HEK293 (cell line): ENCODE data around the gene RBFOX1.

Experiments
- CTCF ChIA-PET: fragments of 350-600 bp; formaldehyde crosslinking; extraction: SDS; loops from one replicate; lab custom pipeline; 2021; ENCODE audit warnings: antibody characterized with exemption; lab: Yijun Ruan, JAX
- POLR2A ChIA-PET: fragments of 300-600 bp; formaldehyde crosslinking; extraction: SDS; loops from one replicate; lab custom pipeline; 2020; ENCODE audit warnings: antibody characterized with exemption, inconsistent platforms; lab: Yijun Ruan, JAX
- H3K27ac ChIP-seq: fragments of 200-500 bp; sonication (Bioruptor generic); 2 replicates; pipeline ENCODE4 v1.5.1; 2014; ENCODE audit warnings: low read depth, low read length, control low read depth, inconsistent platforms; ENCODE audit errors: extremely low read depth
- H3K36me3 ChIP-seq, 2 experiments: fragments of 200-500 bp in 1 of 2; sonication (Bioruptor generic) in 1 of 2; 1 replicate in 1 of 2; 2 replicates in 1 of 2; pipeline ENCODE4 v1.5.1; 2014 to 2017; ENCODE audit warnings: inconsistent platforms in 2 of 2, low read length in 2 of 2; ENCODE audit not compliant: control insufficient read depth in 2 of 2, insufficient read depth in 1 of 2
- H3K4me1 ChIP-seq: fragments of 200-500 bp; sonication (Bioruptor generic); 2 replicates; pipeline ENCODE4 v1.5.1; 2014; ENCODE audit warnings: mild to moderate bottlenecking, low read length, inconsistent platforms; ENCODE audit not compliant: control insufficient read depth, insufficient read depth
- H3K4me3 ChIP-seq: 2 replicates; pipeline ENCODE4 v1.5.1; 2011; ENCODE audit warnings: low read depth, mild to moderate bottlenecking, control low read depth, low read length, moderate library complexity
- H3K9me3 ChIP-seq: fragments of 200-500 bp; sonication (Bioruptor generic); 2 replicates; pipeline ENCODE4 v1.5.1; 2014; ENCODE audit warnings: low read depth, low read length, inconsistent platforms; ENCODE audit not compliant: control insufficient read depth, insufficient read depth
- GLIS1 ChIP-seq: fragments of 450-650 bp; formaldehyde crosslinking; IDR thresholded peaks from 2 replicates; pipeline ENCODE4 v1.5.1; 2016; ENCODE audit warnings: missing biosample characterization, missing genetic modification characterization
- HOXD13 ChIP-seq: sonication (generic); formaldehyde crosslinking; IDR thresholded peaks from 2 replicates; pipeline ENCODE4 v1.8.0; 2022; ENCODE audit warnings: missing genetic modification reagents, borderline replicate concordance
- KLF7 ChIP-seq: fragments of 450-650 bp; formaldehyde crosslinking; IDR thresholded peaks from 2 replicates; pipeline ENCODE4 v1.5.1; 2016; ENCODE audit warnings: missing biosample characterization, missing genetic modification characterization, borderline replicate concordance
- OSR2 ChIP-seq: fragments of 450-650 bp; formaldehyde crosslinking; IDR thresholded peaks from 2 replicates; pipeline ENCODE4 v1.5.1; 2016; ENCODE audit warnings: missing biosample characterization, missing genetic modification characterization
- ZNF155 ChIP-seq: fragments of 450-650 bp; formaldehyde crosslinking; IDR thresholded peaks from 2 replicates; pipeline ENCODE4 v1.5.1; 2016; ENCODE audit warnings: missing biosample characterization, missing genetic modification characterization
- ZNF350 ChIP-seq: fragments of 450-650 bp; formaldehyde crosslinking; IDR thresholded peaks from 2 replicates; pipeline ENCODE4 v1.5.0; 2017; ENCODE audit warnings: missing biosample characterization, mild to moderate bottlenecking, missing genetic modification characterization
- ZNF416 ChIP-seq: fragments of 450-650 bp; formaldehyde crosslinking; IDR thresholded peaks from 2 replicates; pipeline ENCODE4 v1.5.1; 2016; ENCODE audit warnings: missing biosample characterization, missing genetic modification characterization
- ZNF548 ChIP-seq: fragments of 450-650 bp; formaldehyde crosslinking; IDR thresholded peaks from 2 replicates; pipeline ENCODE4 v1.5.1; 2016; ENCODE audit warnings: missing biosample characterization, missing genetic modification characterization
- ZNF664 ChIP-seq: fragments of 450-650 bp; formaldehyde crosslinking; IDR thresholded peaks from 2 replicates; pipeline ENCODE4 v1.5.1; 2016; ENCODE audit warnings: missing biosample characterization, missing genetic modification characterization
- TF ChIP-seq, protein P1 (sequence below): fragments of 450-650 bp; formaldehyde crosslinking; IDR thresholded peaks from 2 replicates; pipeline ENCODE4 v1.5.1; 2016; ENCODE audit warnings: missing biosample characterization, missing genetic modification characterization
- TF ChIP-seq, protein P2 (sequence below): fragments of 450-650 bp; formaldehyde crosslinking; IDR thresholded peaks from 2 replicates; pipeline ENCODE4 v1.5.1; 2016; ENCODE audit warnings: missing biosample characterization, missing genetic modification characterization
- TF ChIP-seq, protein P3 (sequence below): fragments of 450-650 bp; formaldehyde crosslinking; IDR thresholded peaks from 2 replicates; pipeline ENCODE4 v1.5.1; 2016; ENCODE audit warnings: missing biosample characterization, missing genetic modification characterization
- TF ChIP-seq, protein P4 (sequence below): fragments of 450-650 bp; formaldehyde crosslinking; IDR thresholded peaks from 2 replicates; pipeline ENCODE4 v1.5.1; 2017; ENCODE audit warnings: missing biosample characterization, missing genetic modification characterization
- TF ChIP-seq, protein P5 (sequence below): fragments of 450-650 bp; formaldehyde crosslinking; IDR thresholded peaks from 2 replicates; pipeline ENCODE4 v1.5.1; 2016; ENCODE audit warnings: missing biosample characterization, missing genetic modification characterization, borderline replicate concordance

RBFOX1 gene

DNA sequence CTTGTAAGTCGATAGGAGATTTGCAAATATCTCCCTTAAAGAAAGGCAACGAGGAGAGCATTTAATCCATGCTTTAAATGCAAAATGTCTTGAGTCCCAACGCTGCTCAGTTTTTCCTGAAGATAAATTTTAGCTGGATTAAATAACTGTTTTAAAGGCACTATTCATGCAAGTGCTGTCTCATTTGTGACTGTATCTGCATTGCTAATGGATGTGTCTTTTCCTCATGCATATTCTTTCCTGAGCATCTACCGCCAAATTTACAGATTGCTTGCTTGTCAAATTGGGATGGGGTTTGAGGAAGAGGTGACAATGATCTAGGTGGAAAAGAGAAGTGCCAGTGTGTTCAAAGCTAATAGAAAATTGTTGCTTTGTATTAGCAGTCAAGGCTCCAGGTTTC lies 106.9 kb downstream of the RBFOX1 start:
- ChIA-PET CTCF (no interaction called here), POLR2A (no interaction called here)
- H3K36me3 ChIP-seq = no peaks in the 10 kb centered on the region

More for the DNA sequence above, 106.9 kb downstream of the RBFOX1 start:
- no peak overlapping the region for H3K4me3 ChIP-seq
- TF ChIP-seq GLIS1 (tag by site-specific recombination) = no peak
- TF ChIP-seq, protein P1, sequence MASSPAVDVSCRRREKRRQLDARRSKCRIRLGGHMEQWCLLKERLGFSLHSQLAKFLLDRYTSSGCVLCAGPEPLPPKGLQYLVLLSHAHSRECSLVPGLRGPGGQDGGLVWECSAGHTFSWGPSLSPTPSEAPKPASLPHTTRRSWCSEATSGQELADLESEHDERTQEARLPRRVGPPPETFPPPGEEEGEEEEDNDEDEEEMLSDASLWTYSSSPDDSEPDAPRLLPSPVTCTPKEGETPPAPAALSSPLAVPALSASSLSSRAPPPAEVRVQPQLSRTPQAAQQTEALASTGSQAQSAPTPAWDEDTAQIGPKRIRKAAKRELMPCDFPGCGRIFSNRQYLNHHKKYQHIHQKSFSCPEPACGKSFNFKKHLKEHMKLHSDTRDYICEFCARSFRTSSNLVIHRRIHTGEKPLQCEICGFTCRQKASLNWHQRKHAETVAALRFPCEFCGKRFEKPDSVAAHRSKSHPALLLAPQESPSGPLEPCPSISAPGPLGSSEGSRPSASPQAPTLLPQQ = no peak
- TF ChIP-seq OSR2 (tag by site-specific recombination) = no peak
- TF ChIP-seq, protein P2, sequence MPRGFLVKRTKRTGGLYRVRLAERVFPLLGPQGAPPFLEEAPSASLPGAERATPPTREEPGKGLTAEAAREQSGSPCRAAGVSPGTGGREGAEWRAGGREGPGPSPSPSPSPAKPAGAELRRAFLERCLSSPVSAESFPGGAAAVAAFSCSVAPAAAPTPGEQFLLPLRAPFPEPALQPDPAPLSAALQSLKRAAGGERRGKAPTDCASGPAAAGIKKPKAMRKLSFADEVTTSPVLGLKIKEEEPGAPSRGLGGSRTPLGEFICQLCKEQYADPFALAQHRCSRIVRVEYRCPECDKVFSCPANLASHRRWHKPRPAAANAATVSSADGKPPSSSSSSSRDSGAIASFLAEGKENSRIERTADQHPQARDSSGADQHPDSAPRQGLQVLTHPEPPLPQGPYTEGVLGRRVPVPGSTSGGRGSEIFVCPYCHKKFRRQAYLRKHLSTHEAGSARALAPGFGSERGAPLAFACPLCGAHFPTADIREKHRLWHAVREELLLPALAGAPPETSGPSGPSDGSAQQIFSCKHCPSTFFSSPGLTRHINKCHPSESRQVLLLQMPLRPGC = no peak
- TF ChIP-seq ZNF350 = no peak
- no peak for TF ChIP-seq ZNF548 (tag by site-specific recombination)
- TF ChIP-seq ZNF155 (tag by site-specific recombination) = no peak
- TF ChIP-seq ZNF664 = no peak
- no peak for TF ChIP-seq KLF7
- TF ChIP-seq, protein P3, sequence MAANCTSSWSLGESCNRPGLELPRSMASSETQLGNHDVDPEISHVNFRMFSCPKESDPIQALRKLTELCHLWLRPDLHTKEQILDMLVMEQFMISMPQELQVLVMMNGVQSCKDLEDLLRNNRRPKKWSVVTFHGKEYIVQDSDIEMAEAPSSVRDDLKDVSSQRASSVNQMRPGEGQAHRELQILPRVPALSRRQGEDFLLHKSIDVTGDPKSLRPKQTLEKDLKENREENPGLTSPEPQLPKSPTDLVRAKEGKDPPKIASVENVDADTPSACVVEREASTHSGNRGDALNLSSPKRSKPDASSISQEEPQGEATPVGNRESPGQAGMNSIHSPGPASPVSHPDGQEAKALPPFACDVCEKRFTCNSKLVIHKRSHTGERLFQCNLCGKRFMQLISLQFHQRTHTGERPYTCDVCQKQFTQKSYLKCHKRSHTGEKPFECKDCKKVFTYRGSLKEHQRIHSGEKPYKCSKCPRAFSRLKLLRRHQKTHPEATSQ = no peak
- no peak for TF ChIP-seq ZNF416 (tag by site-specific recombination)
- TF ChIP-seq HOXD13 (CRISPR knock-in tag) = no peak
- TF ChIP-seq, protein P4, sequence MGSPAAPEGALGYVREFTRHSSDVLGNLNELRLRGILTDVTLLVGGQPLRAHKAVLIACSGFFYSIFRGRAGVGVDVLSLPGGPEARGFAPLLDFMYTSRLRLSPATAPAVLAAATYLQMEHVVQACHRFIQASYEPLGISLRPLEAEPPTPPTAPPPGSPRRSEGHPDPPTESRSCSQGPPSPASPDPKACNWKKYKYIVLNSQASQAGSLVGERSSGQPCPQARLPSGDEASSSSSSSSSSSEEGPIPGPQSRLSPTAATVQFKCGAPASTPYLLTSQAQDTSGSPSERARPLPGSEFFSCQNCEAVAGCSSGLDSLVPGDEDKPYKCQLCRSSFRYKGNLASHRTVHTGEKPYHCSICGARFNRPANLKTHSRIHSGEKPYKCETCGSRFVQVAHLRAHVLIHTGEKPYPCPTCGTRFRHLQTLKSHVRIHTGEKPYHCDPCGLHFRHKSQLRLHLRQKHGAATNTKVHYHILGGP (tag by site-specific recombination) = no peak
- TF ChIP-seq, protein P5, sequence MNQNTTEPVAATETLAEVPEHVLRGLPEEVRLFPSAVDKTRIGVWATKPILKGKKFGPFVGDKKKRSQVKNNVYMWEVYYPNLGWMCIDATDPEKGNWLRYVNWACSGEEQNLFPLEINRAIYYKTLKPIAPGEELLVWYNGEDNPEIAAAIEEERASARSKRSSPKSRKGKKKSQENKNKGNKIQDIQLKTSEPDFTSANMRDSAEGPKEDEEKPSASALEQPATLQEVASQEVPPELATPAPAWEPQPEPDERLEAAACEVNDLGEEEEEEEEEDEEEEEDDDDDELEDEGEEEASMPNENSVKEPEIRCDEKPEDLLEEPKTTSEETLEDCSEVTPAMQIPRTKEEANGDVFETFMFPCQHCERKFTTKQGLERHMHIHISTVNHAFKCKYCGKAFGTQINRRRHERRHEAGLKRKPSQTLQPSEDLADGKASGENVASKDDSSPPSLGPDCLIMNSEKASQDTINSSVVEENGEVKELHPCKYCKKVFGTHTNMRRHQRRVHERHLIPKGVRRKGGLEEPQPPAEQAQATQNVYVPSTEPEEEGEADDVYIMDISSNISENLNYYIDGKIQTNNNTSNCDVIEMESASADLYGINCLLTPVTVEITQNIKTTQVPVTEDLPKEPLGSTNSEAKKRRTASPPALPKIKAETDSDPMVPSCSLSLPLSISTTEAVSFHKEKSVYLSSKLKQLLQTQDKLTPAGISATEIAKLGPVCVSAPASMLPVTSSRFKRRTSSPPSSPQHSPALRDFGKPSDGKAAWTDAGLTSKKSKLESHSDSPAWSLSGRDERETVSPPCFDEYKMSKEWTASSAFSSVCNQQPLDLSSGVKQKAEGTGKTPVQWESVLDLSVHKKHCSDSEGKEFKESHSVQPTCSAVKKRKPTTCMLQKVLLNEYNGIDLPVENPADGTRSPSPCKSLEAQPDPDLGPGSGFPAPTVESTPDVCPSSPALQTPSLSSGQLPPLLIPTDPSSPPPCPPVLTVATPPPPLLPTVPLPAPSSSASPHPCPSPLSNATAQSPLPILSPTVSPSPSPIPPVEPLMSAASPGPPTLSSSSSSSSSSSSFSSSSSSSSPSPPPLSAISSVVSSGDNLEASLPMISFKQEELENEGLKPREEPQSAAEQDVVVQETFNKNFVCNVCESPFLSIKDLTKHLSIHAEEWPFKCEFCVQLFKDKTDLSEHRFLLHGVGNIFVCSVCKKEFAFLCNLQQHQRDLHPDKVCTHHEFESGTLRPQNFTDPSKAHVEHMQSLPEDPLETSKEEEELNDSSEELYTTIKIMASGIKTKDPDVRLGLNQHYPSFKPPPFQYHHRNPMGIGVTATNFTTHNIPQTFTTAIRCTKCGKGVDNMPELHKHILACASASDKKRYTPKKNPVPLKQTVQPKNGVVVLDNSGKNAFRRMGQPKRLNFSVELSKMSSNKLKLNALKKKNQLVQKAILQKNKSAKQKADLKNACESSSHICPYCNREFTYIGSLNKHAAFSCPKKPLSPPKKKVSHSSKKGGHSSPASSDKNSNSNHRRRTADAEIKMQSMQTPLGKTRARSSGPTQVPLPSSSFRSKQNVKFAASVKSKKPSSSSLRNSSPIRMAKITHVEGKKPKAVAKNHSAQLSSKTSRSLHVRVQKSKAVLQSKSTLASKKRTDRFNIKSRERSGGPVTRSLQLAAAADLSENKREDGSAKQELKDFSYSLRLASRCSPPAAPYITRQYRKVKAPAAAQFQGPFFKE (tag by site-specific recombination) = no peak
- H3K4me1 ChIP-seq = no peaks in the 10 kb centered on the region
- H3K27ac ChIP-seq = no peak overlapping the region
- no peaks in the 10 kb centered on the region for H3K9me3 ChIP-seq
